Neutrophil (primary cell): Measurements from ENCODE around the gene DGCR2.

Source experiments
- H3K27ac ChIP-seq: fragments of 200-600 bp; sonication (generic); 2 replicates; pipeline ENCODE4 v1.5.1; 2016; ENCODE audit warnings: mild to moderate bottlenecking, moderate library complexity
- H3K27me3 ChIP-seq: fragments of 200-600 bp; sonication (generic); 2 replicates; pipeline ENCODE4 v1.6.0; 2016; ENCODE audit warnings: mild to moderate bottlenecking
- H3K36me3 ChIP-seq: fragments of 200-600 bp; sonication (generic); 2 replicates; pipeline ENCODE4 v1.5.1; 2017
- H3K4me1 ChIP-seq, 2 experiments: fragments of 200-600 bp in 1 of 2; sonication (generic) in 1 of 2; 1 replicate in 1 of 2; 2 replicates in 1 of 2; pipeline versions ENCODE4 v1.5.1 to v1.6.1; 2013 to 2016; ENCODE audit warnings: low read depth in 1 of 2, low read length in 1 of 2, mild to moderate bottlenecking in 1 of 2, moderate library complexity in 1 of 2; ENCODE audit not compliant: control insufficient read depth in 1 of 2, insufficient read depth in 1 of 2
- H3K4me3 ChIP-seq, 2 experiments: fragments of 200-600 bp in 1 of 2; sonication (generic) in 1 of 2; 1 replicate in 1 of 2; 2 replicates in 1 of 2; pipeline ENCODE4 v1.5.1; 2013 to 2016; ENCODE audit warnings: low read depth in 1 of 2, low read length in 1 of 2, mild to moderate bottlenecking in 1 of 2, moderate library complexity in 1 of 2
- H3K9me3 ChIP-seq: fragments of 200-600 bp; sonication (generic); 2 replicates; pipeline ENCODE4 v1.5.1; 2016
- CTCF ChIP-seq: fragments of 200-600 bp; sonication (generic); IDR thresholded peaks from 2 replicates; pipeline ENCODE4 v1.5.1; 2016; ENCODE audit warnings: antibody characterized with exemption

The DGCR2 gene

DNA sequence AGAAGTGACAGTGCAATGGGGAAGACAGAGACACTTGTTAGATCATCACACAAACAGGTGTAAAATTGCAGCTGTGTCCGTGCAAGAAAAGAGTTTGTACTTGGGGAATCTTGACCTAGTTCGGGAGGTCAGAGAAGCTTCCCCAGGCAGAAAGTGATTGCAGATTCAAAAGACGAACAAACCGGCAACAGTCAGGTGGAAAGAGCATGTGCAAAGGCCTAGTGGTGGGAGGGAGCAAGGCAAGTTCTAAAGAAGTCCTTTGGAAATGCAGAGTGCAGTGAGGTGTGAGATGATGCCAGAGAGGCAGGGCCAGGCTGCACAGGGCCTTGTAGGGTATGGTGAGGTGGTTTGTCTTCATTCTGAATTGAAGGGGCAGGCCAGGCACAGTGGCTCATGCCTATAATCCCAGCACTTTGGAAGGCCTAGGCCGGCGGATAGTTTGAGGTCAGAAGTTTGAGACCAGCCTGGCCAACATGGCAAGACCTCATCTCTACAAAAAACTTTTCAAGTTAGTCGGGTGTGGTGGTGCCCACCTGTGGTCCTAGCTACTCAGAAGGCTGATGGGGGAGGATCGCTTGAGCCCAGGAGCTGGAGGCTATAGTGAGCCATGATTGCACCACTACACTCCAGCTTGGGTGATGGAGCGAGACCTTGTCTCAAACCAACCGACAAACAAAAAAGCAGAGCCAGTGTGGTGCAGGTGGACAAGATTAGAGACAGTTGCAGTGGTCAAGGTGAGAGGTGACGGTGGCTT is 24.2 kb upstream of the DGCR2 start:
- H3K27ac ChIP-seq, result no peak overlapping the region
- peaks cover 19 to 24% of the 10 kb centered on the region in 2 experiments for H3K4me1 ChIP-seq
- H3K36me3 ChIP-seq, result peaks cover 14% of the 10 kb centered on the region
- no peaks in the 10 kb centered on the region for H3K9me3 ChIP-seq
- no peak for TF ChIP-seq CTCF
- no peak overlapping the region for H3K4me3 ChIP-seq
- H3K27me3 ChIP-seq, result peaks cover 57% of the 10 kb centered on the region

DNA sequence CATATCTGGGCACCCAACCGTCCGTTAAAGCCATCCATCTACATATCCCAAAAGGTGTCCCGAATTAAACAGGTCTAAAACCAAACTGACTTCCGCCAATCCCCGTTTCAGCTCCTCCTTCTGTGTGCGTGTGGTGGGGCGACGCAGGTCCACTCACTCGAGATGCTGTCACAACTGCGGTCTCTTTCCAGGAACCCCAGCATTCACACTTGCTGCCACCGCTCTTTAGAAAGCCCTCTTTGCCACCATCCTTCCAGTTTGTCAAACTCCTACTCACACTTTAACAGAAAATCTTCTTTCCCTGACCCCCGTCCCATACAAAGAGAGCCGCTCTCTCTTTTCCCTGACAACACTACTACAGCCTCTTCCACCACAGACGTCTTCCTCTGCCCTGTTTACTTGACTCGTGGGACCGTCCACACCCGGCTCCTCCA is 21.8 kb upstream of the DGCR2 start:
- no peaks in the 10 kb centered on the region for H3K9me3 ChIP-seq
- H3K27me3 ChIP-seq, result peaks cover 33% of the 10 kb centered on the region
- peak overlapping the region; percentile 72 to 86 for H3K4me3 ChIP-seq
- peak overlapping the region; percentile 89 for H3K27ac ChIP-seq
- H3K36me3 ChIP-seq, result peaks cover 38% of the 10 kb centered on the region
- no peak for TF ChIP-seq CTCF
- peaks cover 11 to 17% of the 10 kb centered on the region in 2 experiments for H3K4me1 ChIP-seq

- Histone ChIP-seq H3K27me3 (peaks cover 26% of the 10 kb centered on the region), H3K4me1 (peaks cover 9 to 17% of the 10 kb centered on the region in 2 experiments), H3K9me3 (no peaks in the 10 kb centered on the region), H3K4me3 (no peak overlapping the region), H3K36me3 (peaks cover 46% of the 10 kb centered on the region), H3K27ac (no peak overlapping the region)
- no peak for TF ChIP-seq CTCF
These were observed 21.0 kb upstream of the DGCR2 start for GRCh38 chr22:19143212-19143611.

- no peaks in the 10 kb centered on the region for H3K9me3 ChIP-seq
- H3K36me3 ChIP-seq, result peaks cover 54% of the 10 kb centered on the region
- H3K4me3 ChIP-seq, result no peak overlapping the region
- peaks cover 17% of the 10 kb centered on the region for H3K27me3 ChIP-seq
- TF ChIP-seq CTCF, result no peak
- no peak overlapping the region for H3K27ac ChIP-seq
- H3K4me1 ChIP-seq, result peaks cover 9 to 17% of the 10 kb centered on the region in 2 experiments
These were observed 20.2 kb upstream of the DGCR2 start for GRCh38 chr22:19142394-19142793.

GRCh38 chr22:19139974-19140373 is 17.8 kb upstream of the DGCR2 start:
- Histone ChIP-seq H3K36me3 (peaks cover 79% of the 10 kb centered on the region), H3K4me1 (peaks cover 9 to 16% of the 10 kb centered on the region in 2 experiments), H3K27me3 (no peaks in the 10 kb centered on the region), H3K9me3 (no peaks in the 10 kb centered on the region), H3K27ac (no peak overlapping the region), H3K4me3 (no peak overlapping the region)
- TF ChIP-seq CTCF, result no peak
